Mesendoderm (in vitro differentiated cells): Measurements from ENCODE around the gene GP5.

Experiments used
- DNase-seq: peaks from one replicate; pipeline ENCODE4 v3.0.0; 2013
- H2AK5ac ChIP-seq: 2 replicates; pipeline ENCODE4 v1.6.1; 2013; ENCODE audit warnings: low read length, inconsistent platforms
- H2BK120ac ChIP-seq: 2 replicates; pipeline ENCODE4 v1.6.1; 2013; ENCODE audit warnings: low read depth, mild to moderate bottlenecking, low read length, moderate library complexity, mixed read lengths
- H2BK15ac ChIP-seq: replicated peaks from 2 replicates; pipeline ENCODE4 v1.6.1; 2013; ENCODE audit warnings: low read depth, mild to moderate bottlenecking, moderate library complexity
- H2BK5ac ChIP-seq: 2 replicates; pipeline ENCODE4 v1.6.1; 2013; ENCODE audit warnings: low read length, inconsistent platforms
- H3K18ac ChIP-seq: 2 replicates; pipeline ENCODE4 v1.6.1; 2013; ENCODE audit warnings: mild to moderate bottlenecking, low read length, mixed read lengths
- H3K23ac ChIP-seq: one replicate; pipeline ENCODE4 v1.6.1; 2013; ENCODE audit warnings: low read length
- H3K27ac ChIP-seq: 2 replicates; pipeline ENCODE4 v1.5.1; 2013; ENCODE audit warnings: low read depth, mild to moderate bottlenecking, inconsistent platforms, low read length, moderate library complexity
- H3K27me3 ChIP-seq: 2 replicates; pipeline ENCODE4 v1.6.1; 2013; ENCODE audit warnings: low read length, control low read depth, mild to moderate bottlenecking, inconsistent platforms; ENCODE audit not compliant: insufficient read depth, poor library complexity
- H3K36me3 ChIP-seq: 2 replicates; pipeline ENCODE4 v1.6.1; 2013; ENCODE audit warnings: low read length, inconsistent platforms; ENCODE audit not compliant: control insufficient read depth, insufficient read depth
- H3K4ac ChIP-seq: one replicate; pipeline ENCODE4 v1.6.1; 2013; ENCODE audit warnings: low read depth, mild to moderate bottlenecking, low read length, moderate library complexity
- H3K4me1 ChIP-seq: 2 replicates; pipeline ENCODE4 v1.6.1; 2013; ENCODE audit warnings: low read depth, low read length, inconsistent platforms; ENCODE audit not compliant: control insufficient read depth
- H3K4me2 ChIP-seq: 2 replicates; pipeline ENCODE4 v1.6.1; 2013; ENCODE audit warnings: low read length
- H3K4me3 ChIP-seq: 2 replicates; pipeline ENCODE4 v1.5.1; 2013; ENCODE audit warnings: mild to moderate bottlenecking, low read length
- H3K56ac ChIP-seq: one replicate; pipeline ENCODE4 v1.6.1; 2013; ENCODE audit warnings: low read length
- H3K79me1 ChIP-seq: 2 replicates; pipeline ENCODE4 v1.6.1; 2013; ENCODE audit warnings: low read length, inconsistent platforms
- H3K79me2 ChIP-seq: 2 replicates; pipeline ENCODE4 v1.6.1; 2013; ENCODE audit warnings: mild to moderate bottlenecking, low read length; ENCODE audit not compliant: control insufficient read depth, insufficient read depth
- H3K9ac ChIP-seq: 2 replicates; pipeline ENCODE4 v1.6.1; 2013; ENCODE audit warnings: low read length, inconsistent platforms
- H4K5ac ChIP-seq: one replicate; pipeline ENCODE4 v1.6.1; 2013; ENCODE audit warnings: low read length
- H4K8ac ChIP-seq: one replicate; pipeline ENCODE4 v1.6.1; 2013; ENCODE audit warnings: low read depth, mild to moderate bottlenecking, control low read depth, low read length, moderate library complexity
- WGBS: extraction: QIAGEN DNeasy Blood & Tissue Kit; methylation state at CpG from one replicate; pipeline ENCODE4 v1.1.7; 2013; ENCODE audit warnings: low lambda C conversion rate, missing lambda C conversion rate; ENCODE audit not compliant: insufficient coverage; ENCODE audit errors: extremely low coverage; 5-methylcytosine and 5-hydroxymethylcytosine counted together

The GP5 gene

DNA sequence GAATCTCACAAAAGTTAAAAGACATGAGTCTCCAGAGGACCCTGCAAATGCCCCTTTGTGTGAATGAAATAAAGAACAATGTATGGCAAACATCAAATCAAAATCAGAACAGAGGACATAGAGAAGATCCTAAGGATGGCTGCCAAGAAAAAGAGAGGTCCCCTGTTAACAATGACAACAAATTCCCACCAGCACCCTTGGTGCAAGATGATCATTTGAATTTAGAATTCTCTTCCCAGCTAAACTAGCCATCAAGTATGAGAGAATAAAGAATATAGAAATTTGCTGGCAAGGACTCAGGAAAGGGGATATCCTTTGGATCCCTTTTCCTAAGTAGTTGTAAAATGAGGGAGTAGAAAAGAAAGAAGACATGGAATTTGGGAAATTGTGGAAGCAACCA is 8.2 kb downstream of the GP5 start:
- no peaks in the 10 kb centered on the region for H3K27me3 ChIP-seq

DNA sequence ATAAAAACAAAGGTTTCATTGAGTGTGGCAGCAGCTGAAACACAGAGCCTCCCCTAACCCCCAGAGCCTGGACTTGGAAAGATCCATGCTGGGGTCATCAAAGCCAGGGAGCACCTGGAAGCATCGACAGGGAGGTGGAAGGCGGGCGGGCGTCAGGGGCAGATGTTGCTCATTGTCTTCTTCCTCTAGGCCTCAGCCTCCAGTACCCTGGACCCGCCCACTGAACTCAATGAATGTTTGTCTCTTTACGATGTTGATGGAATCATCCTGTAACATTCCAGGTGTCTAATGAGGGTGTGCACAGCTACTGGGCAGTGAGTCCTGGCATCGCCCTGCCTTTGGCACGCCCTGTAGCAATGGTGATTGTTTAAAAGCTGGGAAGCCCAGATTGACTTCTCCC is 9.8 kb downstream of the GP5 start:
- no peak overlapping the region for H3K4me3 ChIP-seq
- H2AK5ac ChIP-seq: no peak overlapping the region
- H3K4me1 ChIP-seq: no peaks in the 10 kb centered on the region
- no peak overlapping the region for H3K27ac ChIP-seq
- H4K5ac ChIP-seq: no peak overlapping the region
- no peak overlapping the region for H3K56ac ChIP-seq
- no peak overlapping the region for H2BK120ac ChIP-seq
- H3K18ac ChIP-seq: no peak overlapping the region
- no peaks in the 10 kb centered on the region for H3K79me1 ChIP-seq
- DNase-seq: no peak
- H3K36me3 ChIP-seq: no peaks in the 10 kb centered on the region
- no peaks in the 10 kb centered on the region for H3K79me2 ChIP-seq
- no peak overlapping the region for H3K23ac ChIP-seq
- H2BK5ac ChIP-seq: no peak overlapping the region
- no CpG with 5 or more reads among the region's 8 CpGs for WGBS
- no peak overlapping the region for H3K4me2 ChIP-seq
- H4K8ac ChIP-seq: no peak overlapping the region
- no peak overlapping the region for H3K4ac ChIP-seq
- no peak overlapping the region for H3K9ac ChIP-seq
- H2BK15ac ChIP-seq: no peak overlapping the region
- no peaks in the 10 kb centered on the region for H3K27me3 ChIP-seq

More for the DNA sequence above, 8.2 kb downstream of the GP5 start:
- Histone ChIP-seq H4K8ac (no peak overlapping the region), H4K5ac (no peak overlapping the region), H2AK5ac (no peak overlapping the region), H3K27ac (no peak overlapping the region), H2BK120ac (no peak overlapping the region), H2BK15ac (no peak overlapping the region), H3K9ac (no peak overlapping the region), H2BK5ac (no peak overlapping the region), H3K79me1 (no peaks in the 10 kb centered on the region), H3K4ac (no peak overlapping the region), H3K4me3 (no peak overlapping the region), H3K18ac (no peak overlapping the region), H3K4me1 (no peaks in the 10 kb centered on the region), H3K56ac (no peak overlapping the region), H3K79me2 (no peaks in the 10 kb centered on the region), H3K36me3 (no peaks in the 10 kb centered on the region), H3K4me2 (no peak overlapping the region), H3K23ac (no peak overlapping the region)
- DNase-seq: no peak

DNA sequence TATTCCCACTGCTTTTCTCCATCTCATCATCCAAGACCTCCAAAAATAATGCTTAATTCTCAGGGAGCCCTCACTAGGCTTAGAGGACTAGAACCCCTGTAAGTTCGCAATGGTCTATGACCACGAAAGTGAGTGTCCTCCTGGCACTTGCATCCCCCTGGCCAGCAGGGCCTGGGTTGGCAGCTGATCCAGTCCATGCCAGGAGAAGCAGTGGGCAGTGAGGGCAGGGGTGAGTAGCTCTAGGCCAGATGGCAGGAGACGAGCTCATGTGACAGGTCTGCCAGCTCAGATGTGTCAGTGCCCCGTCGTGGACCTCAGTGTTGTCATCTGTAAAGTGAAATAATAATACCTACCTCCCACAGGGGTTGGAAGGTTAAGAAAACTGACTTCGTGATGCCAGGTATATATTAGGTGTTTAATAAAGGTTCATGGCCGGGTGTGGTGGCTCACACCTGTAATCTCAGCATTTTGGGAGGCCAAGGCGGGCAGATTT is 11.1 kb downstream of the GP5 start:
- H3K9ac ChIP-seq: no peak overlapping the region
- no peaks in the 10 kb centered on the region for H3K4me1 ChIP-seq
- H3K56ac ChIP-seq: no peak overlapping the region
- WGBS: no CpG with 5 or more reads among the region's 8 CpGs
- no peak overlapping the region for H3K4me3 ChIP-seq
- H2BK120ac ChIP-seq: no peak overlapping the region
- no peaks in the 10 kb centered on the region for H3K79me2 ChIP-seq
- H3K23ac ChIP-seq: no peak overlapping the region
- no peak overlapping the region for H2BK5ac ChIP-seq
- H3K4ac ChIP-seq: no peak overlapping the region
- no peak for DNase-seq
- H3K27ac ChIP-seq: no peak overlapping the region
- H2AK5ac ChIP-seq: no peak overlapping the region
- H2BK15ac ChIP-seq: no peak overlapping the region
- H3K4me2 ChIP-seq: no peak overlapping the region
- H3K18ac ChIP-seq: no peak overlapping the region
- H4K8ac ChIP-seq: no peak overlapping the region
- no peaks in the 10 kb centered on the region for H3K79me1 ChIP-seq
- H4K5ac ChIP-seq: no peak overlapping the region
- H3K27me3 ChIP-seq: no peaks in the 10 kb centered on the region
- H3K36me3 ChIP-seq: no peaks in the 10 kb centered on the region

DNA sequence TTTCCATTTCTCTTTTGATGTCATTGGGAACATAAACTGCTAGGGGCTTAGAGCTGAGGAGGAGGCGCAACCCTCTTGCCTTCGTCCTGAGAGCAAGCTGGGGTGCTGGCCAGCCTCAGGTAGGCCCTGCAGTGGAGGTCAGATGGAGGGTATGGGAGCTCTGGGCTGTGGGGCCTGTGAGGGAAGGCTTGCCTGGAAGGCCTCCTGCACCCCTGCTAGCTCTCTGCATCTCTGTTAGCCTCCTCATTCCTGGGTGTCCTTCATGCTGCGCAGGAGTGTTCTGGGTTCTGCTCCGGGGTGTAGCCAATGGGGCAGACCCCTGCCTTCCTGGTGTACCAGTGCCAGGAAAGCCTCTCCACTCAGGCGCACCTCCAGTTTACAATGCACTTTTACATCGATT is 11.8 kb downstream of the GP5 start:
- H2BK5ac ChIP-seq: no peak overlapping the region
- no peaks in the 10 kb centered on the region for H3K79me2 ChIP-seq
- no peak overlapping the region for H4K8ac ChIP-seq
- no peak overlapping the region for H3K4me2 ChIP-seq
- H3K4ac ChIP-seq: no peak overlapping the region
- no peak overlapping the region for H3K4me3 ChIP-seq
- no peak overlapping the region for H3K56ac ChIP-seq
- H2BK120ac ChIP-seq: no peak overlapping the region
- H3K4me1 ChIP-seq: peaks cover 5% of the 10 kb centered on the region
- DNase-seq: no peak
- no peak overlapping the region for H3K27ac ChIP-seq
- H4K5ac ChIP-seq: no peak overlapping the region
- no CpG with 5 or more reads among the region's 6 CpGs for WGBS
- no peaks in the 10 kb centered on the region for H3K36me3 ChIP-seq
- H3K23ac ChIP-seq: no peak overlapping the region
- H3K18ac ChIP-seq: no peak overlapping the region
- no peaks in the 10 kb centered on the region for H3K27me3 ChIP-seq
- no peaks in the 10 kb centered on the region for H3K79me1 ChIP-seq
- H2BK15ac ChIP-seq: no peak overlapping the region
- no peak overlapping the region for H3K9ac ChIP-seq
- no peak overlapping the region for H2AK5ac ChIP-seq

DNA sequence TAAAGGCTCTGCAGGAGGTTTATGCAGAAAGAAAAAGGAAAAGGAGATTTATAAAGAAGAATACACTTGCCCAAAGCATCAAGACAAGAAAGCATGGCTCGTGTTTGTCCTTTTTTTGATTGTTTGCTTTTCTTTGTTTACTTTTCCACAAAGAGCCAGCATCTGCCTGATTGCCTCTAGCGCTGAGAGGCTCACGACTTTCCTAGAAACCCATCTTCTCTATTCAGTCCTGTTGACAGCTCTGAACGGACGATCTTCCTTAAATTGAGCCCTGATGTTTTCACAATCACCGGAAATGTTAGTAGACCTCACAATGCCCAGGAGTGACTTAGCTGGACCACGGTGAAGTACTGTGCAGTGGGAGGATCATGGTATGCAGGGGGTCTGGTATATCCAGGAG is 12.4 kb downstream of the GP5 start:
- no peak overlapping the region for H3K56ac ChIP-seq
- H3K4me2 ChIP-seq: no peak overlapping the region
- H3K79me1 ChIP-seq: no peaks in the 10 kb centered on the region
- H4K8ac ChIP-seq: no peak overlapping the region
- H3K4me3 ChIP-seq: no peak overlapping the region
- no peaks in the 10 kb centered on the region for H3K36me3 ChIP-seq
- no peak overlapping the region for H3K4ac ChIP-seq
- no CpG with 5 or more reads among the region's 7 CpGs for WGBS
- H3K9ac ChIP-seq: no peak overlapping the region
- no peak overlapping the region for H2BK5ac ChIP-seq
- peaks cover 5% of the 10 kb centered on the region for H3K4me1 ChIP-seq
- H4K5ac ChIP-seq: no peak overlapping the region
- no peak overlapping the region for H2BK15ac ChIP-seq
- no peaks in the 10 kb centered on the region for H3K79me2 ChIP-seq
- H3K23ac ChIP-seq: no peak overlapping the region
- no peak overlapping the region for H3K27ac ChIP-seq
- H3K27me3 ChIP-seq: no peaks in the 10 kb centered on the region
- H2AK5ac ChIP-seq: no peak overlapping the region
- DNase-seq: no peak
- no peak overlapping the region for H2BK120ac ChIP-seq
- H3K18ac ChIP-seq: no peak overlapping the region

DNA sequence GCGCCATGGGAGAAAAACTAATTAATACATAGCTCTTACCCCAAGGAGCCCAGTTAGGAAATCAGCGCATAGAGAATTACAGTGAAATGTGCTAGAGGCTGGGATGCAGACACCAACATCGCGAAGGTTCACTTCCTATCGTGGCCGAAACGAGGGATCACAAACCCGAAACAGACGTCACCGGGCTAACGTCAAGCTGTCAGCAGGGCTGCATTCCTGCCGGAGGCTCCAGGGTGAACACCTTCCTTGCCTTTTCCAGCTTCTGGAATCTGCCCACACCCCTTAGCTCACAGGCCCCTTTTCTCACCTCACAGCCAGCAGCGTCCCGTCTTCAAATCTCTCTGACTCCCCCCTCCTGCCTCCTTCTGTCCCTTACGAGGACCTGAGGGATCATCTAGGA is 13.0 kb downstream of the GP5 start:
- Histone ChIP-seq H3K23ac (no peak overlapping the region), H3K4ac (no peak overlapping the region), H3K36me3 (no peaks in the 10 kb centered on the region), H4K5ac (no peak overlapping the region), H3K9ac (no peak overlapping the region), H3K27ac (no peak overlapping the region), H3K79me2 (no peaks in the 10 kb centered on the region), H2BK5ac (no peak overlapping the region), H3K4me2 (no peak overlapping the region), H3K4me1 (peaks cover 5% of the 10 kb centered on the region), H3K18ac (no peak overlapping the region), H3K4me3 (no peak overlapping the region), H2AK5ac (no peak overlapping the region), H3K79me1 (no peaks in the 10 kb centered on the region), H3K56ac (no peak overlapping the region), H4K8ac (no peak overlapping the region), H2BK120ac (no peak overlapping the region), H3K27me3 (no peaks in the 10 kb centered on the region), H2BK15ac (no peak overlapping the region)
- no peak for DNase-seq
- whole genome bisulfite sequencing: no CpG with 5 or more reads among the region's 15 CpGs
